ENCODE results near the gene FAM110A.
"Not testable (repeated sequence)": the region's sequence is repeated elsewhere in the genome, so short reads cannot be mapped to it uniquely, and the experiment has no call there.

Gene FAM110A

GRCh38 chr20:877814-878213 is 44.3 kb downstream of the FAM110A start:
- no peak for DNase-seq

- peak; percentile 79 for DNase-seq
These were observed 45.2 kb downstream of the FAM110A start for GRCh38 chr20:878511-879307.

GRCh38 chr20:879626-880025 is 46.1 kb downstream of the FAM110A start:
- DNase-seq = no peak

GRCh38 chr20:881051-881782 is 47.7 kb downstream of the FAM110A start:
- no peak for DNase-seq

GRCh38 chr20:881783-882144 is 48.2 kb downstream of the FAM110A start:
- DNase-seq = no peak

- peak; percentile 81 for DNase-seq
These were observed 51.8 kb downstream of the FAM110A start for GRCh38 chr20:884983-885952.

- no peak for DNase-seq
These were observed 53.6 kb downstream of the FAM110A start for GRCh38 chr20:887137-887536.

GRCh38 chr20:888057-888456 is 54.5 kb downstream of the FAM110A start:
- DNase-seq = no peak

GRCh38 chr20:889106-889505 is 55.6 kb downstream of the FAM110A start:
- no peak for DNase-seq

- DNase-seq = no peak
These were observed 56.5 kb downstream of the FAM110A start for GRCh38 chr20:889932-890463.

- no peak for DNase-seq
These were observed 57.1 kb downstream of the FAM110A start for GRCh38 chr20:890666-891057.

- peak; percentile 67 for DNase-seq
These were observed 57.7 kb downstream of the FAM110A start for GRCh38 chr20:891058-891705.

GRCh38 chr20:891706-892080 is 58.2 kb downstream of the FAM110A start:
- DNase-seq = peak; percentile 93

- not testable (repeated sequence) for DNase-seq
These were observed 58.9 kb downstream of the FAM110A start for GRCh38 chr20:892371-892770.
